ENCODE results near the gene NSG1. TPM values are rescaled to one million over a fixed set of nuclear protein-coding genes. Genes with fewer than 3 reads are reported as not detected.

Gene NSG1
- total and polyA plus RNA-seq, 2 of the 13 experiments (the other 11 are each of a cell fraction or from before 2014, with no cell fraction given): not detected

DNA sequence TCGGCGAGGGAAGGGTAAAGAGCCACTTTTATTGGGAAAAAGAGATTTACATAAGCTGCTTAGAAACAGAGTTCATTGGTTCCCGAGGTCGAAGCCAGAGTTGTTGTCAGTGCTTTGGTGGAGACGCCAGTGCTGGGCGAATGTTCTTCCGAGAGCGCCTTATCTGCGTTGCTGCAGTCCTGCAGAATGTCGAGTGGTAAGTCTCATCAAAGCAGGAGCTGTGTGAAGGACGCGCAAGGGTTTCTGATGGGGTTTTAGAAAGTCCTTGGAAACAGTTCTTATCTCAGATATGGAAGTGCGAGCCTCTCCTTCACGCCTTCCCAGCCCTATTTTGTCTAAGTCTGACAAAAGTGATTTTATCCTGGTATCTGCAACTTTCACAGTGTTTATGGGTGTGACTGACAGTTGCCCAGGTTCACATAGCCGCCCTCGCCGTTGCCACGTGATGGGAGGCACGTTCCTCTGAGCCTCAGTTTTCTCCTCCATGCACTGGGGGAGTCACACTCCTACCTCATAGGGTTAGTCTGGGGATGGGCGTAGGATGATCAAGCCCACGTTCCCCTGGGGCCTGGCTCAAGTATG is 47.3 kb upstream of the NSG1 start:
- peaks cover 27% of the 10 kb centered on the region for H3K4me1 ChIP-seq (ENCODE audit: insufficient read depth, low read length)
- POLR2A ChIA-PET: no interaction called here
- H3K9ac ChIP-seq (ENCODE audit: insufficient read depth, low read depth, low read length): no peak overlapping the region
- no peak overlapping the region for H3K4me2 ChIP-seq (ENCODE audit: low read depth, low read length)
- DNase-seq (ENCODE audit: low spot score): no peak
- H2AFZ ChIP-seq (ENCODE audit: low read length): no peak overlapping the region
- no TSS peak for BruUV-seq (replicated peaks)
- ATAC-seq: no peak
- in situ Hi-C loops (cut with HindIII; ENCODE audit: extremely low pct_ligation_motif_present, low pct_unique_long_range_greater_than_20kb) (loop anchor here (5.0 kb wide), 1 partner anchor 82 kb away; no protein-coding TSS in a partner anchor), intact Hi-C loops (cut with micrococcal nuclease; ENCODE audit: unreplicated experiment) (no loop called here)
- H3K9me3 ChIP-seq (ENCODE audit: low read length): no peaks in the 10 kb centered on the region
- no peak overlapping the region for H3K27ac ChIP-seq (ENCODE audit: extremely low read length, insufficient read depth, low read length)
- no peaks in the 10 kb centered on the region for H4K20me1 ChIP-seq (ENCODE audit: insufficient read depth, low read length)
- no peaks in the 10 kb centered on the region for H3K36me3 ChIP-seq (replicated peaks in 1 of 2; ENCODE audit: control insufficient read depth in 1 of 2, insufficient read depth in 2 of 2, low read length in 2 of 2)
- H3K4me3 ChIP-seq (replicated peaks in 1 of 3; ENCODE audit: insufficient read depth in 1 of 3, low read depth in 2 of 3, low read length in 3 of 3): no peak overlapping the region
- no peak for FAIRE-seq
- CTCF ChIA-PET (ENCODE audit: low intra/inter-chr PET ratio, low total read pairs): no interaction called here
- H3K27me3 ChIP-seq (ENCODE audit: control insufficient read depth in 1 of 2, insufficient read depth in 2 of 2, low read length in 2 of 2): peaks cover 0 to 3% of the 10 kb centered on the region in 2 experiments; a peak in 2 of 5 replicates
- no peak for TF ChIP-seq ARID2 (CRISPR knock-in tag; IDR thresholded peaks at IDR 0.05; ENCODE audit: borderline replicate concordance)
- no peak for TF ChIP-seq MAF1 (CRISPR knock-in tag; IDR thresholded peaks at IDR 0.05; ENCODE audit: borderline replicate concordance)
- TF ChIP-seq RFX5 (IDR thresholded peaks at IDR 0.05; ENCODE audit: low read depth, low read length): peak; percentile 67
- WGBS (ENCODE audit: low lambda C conversion rate): 63% methylated on average over 21 of the region's 21 CpGs
- no peaks in the 10 kb centered on the region for H3K79me2 ChIP-seq (ENCODE audit: insufficient read depth, low read length)

DNA sequence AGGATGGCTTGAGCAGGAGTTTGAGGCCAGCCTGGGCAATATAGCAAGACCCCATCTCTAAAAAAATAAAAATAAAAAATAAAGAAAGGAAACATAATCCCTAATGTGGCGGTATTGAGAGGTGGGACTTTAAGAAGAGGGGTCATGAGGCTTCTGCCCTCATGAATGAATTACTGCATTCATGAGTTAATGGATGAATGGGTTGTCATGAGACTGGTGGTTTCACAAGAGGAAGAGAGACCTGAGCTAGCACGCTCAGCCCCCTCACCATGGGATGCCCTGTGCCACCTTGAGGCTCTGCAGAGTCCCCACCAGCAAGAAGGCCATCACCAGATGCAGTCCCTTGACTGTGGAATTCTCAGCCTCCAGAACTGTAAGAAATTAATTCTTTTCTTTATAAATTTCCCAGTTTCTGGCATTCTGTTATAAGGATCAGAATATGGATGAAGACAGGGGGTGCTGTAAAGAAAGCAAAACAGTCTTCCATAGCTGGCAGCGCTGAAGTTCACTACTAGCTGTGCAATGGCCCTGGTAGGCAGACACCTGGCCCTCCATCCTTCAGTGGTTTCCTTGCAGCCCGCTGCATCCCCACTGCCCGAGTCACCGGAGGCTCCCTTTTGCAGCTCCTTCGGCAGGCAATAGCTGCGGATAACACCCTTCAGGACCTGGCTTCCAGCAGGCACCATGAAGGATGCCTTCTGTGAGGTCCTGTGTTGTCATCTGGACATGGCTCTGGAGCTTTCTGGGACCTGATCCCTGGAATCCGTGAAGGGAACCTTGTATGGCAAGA is 44.8 kb upstream of the NSG1 start:
- H3K79me2 ChIP-seq (ENCODE audit: insufficient read depth, low read length): no peaks in the 10 kb centered on the region
- CTCF ChIA-PET (ENCODE audit: low intra/inter-chr PET ratio, low total read pairs): no interaction called here
- no peak overlapping the region for H3K9ac ChIP-seq (ENCODE audit: insufficient read depth, low read depth, low read length)
- intact Hi-C loops (cut with micrococcal nuclease; ENCODE audit: unreplicated experiment): no loop called here
- POLR2A ChIA-PET: no interaction called here
- DNase-seq (ENCODE audit: low spot score) (no peak), FAIRE-seq (no peak), ATAC-seq (no peak)
- no peaks in the 10 kb centered on the region for H4K20me1 ChIP-seq (ENCODE audit: insufficient read depth, low read length)
- peaks cover 21% of the 10 kb centered on the region for H3K4me1 ChIP-seq (ENCODE audit: insufficient read depth, low read length)
- no peak overlapping the region for H3K4me2 ChIP-seq (ENCODE audit: low read depth, low read length)
- WGBS (ENCODE audit: low lambda C conversion rate): 49% methylated on average over 6 of the region's 9 CpGs
- in situ Hi-C loops (cut with HindIII; ENCODE audit: extremely low pct_ligation_motif_present, low pct_unique_long_range_greater_than_20kb): no loop called here
- H3K4me3 ChIP-seq (replicated peaks in 1 of 3; ENCODE audit: insufficient read depth in 1 of 3, low read depth in 2 of 3, low read length in 3 of 3): no peak overlapping the region
- peaks cover 0 to 3% of the 10 kb centered on the region in 2 experiments; a peak in 2 of 5 replicates for H3K27me3 ChIP-seq (ENCODE audit: control insufficient read depth in 1 of 2, insufficient read depth in 2 of 2, low read length in 2 of 2)
- no peak overlapping the region for H2AFZ ChIP-seq (ENCODE audit: low read length)
- H3K36me3 ChIP-seq (replicated peaks in 1 of 2; ENCODE audit: control insufficient read depth in 1 of 2, insufficient read depth in 2 of 2, low read length in 2 of 2): no peaks in the 10 kb centered on the region
- BruUV-seq (replicated peaks): no TSS peak
- H3K9me3 ChIP-seq (ENCODE audit: low read length): no peaks in the 10 kb centered on the region
- no peak overlapping the region for H3K27ac ChIP-seq (ENCODE audit: extremely low read length, insufficient read depth, low read length)
- TF ChIP-seq HNRNPH1 (optimal IDR thresholded peaks at IDR 0.05; ENCODE audit: low read depth, low read length) (no peak), ZMYM4 (CRISPR knock-in tag; IDR thresholded peaks at IDR 0.05) (no peak), ATF1 (CRISPR knock-in tag; IDR thresholded peaks at IDR 0.05) (no peak), RFX3 (CRISPR knock-in tag; IDR thresholded peaks at IDR 0.05) (no peak), NCOA2 (CRISPR knock-in tag; IDR thresholded peaks at IDR 0.05) (no peak), REL (CRISPR knock-in tag; conservative IDR thresholded peaks at IDR 0.05) (no peak), ONECUT2 (CRISPR knock-in tag; IDR thresholded peaks at IDR 0.05) (no peak), ZNF263 (CRISPR knock-in tag; IDR thresholded peaks at IDR 0.05) (no peak), TMF1 (CRISPR knock-in tag; IDR thresholded peaks at IDR 0.05; ENCODE audit: low read depth) (no peak)
- TF ChIP-seq, protein P1, sequence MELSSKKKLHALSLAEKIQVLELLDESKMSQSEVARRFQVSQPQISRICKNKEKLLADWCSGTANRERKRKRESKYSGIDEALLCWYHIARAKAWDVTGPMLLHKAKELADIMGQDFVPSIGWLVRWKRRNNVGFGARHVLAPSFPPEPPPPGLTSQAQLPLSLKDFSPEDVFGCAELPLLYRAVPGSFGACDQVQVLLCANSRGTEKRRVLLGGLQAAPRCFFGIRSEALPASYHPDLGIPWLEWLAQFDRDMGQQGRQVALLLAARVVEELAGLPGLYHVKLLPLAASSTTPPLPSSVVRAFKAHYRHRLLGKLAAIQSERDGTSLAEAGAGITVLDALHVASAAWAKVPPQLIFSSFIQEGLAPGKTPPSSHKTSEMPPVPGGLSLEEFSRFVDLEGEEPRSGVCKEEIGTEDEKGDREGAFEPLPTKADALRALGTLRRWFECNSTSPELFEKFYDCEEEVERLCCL (CRISPR knock-in tag; IDR thresholded peaks at IDR 0.05; ENCODE audit: borderline replicate concordance): no peak
- TF ChIP-seq, protein P2, sequence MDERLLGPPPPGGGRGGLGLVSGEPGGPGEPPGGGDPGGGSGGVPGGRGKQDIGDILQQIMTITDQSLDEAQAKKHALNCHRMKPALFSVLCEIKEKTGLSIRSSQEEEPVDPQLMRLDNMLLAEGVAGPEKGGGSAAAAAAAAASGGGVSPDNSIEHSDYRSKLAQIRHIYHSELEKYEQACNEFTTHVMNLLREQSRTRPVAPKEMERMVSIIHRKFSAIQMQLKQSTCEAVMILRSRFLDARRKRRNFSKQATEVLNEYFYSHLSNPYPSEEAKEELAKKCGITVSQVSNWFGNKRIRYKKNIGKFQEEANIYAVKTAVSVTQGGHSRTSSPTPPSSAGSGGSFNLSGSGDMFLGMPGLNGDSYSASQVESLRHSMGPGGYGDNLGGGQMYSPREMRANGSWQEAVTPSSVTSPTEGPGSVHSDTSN (CRISPR knock-in tag; IDR thresholded peaks at IDR 0.05): no peak
- TF ChIP-seq, protein P3, sequence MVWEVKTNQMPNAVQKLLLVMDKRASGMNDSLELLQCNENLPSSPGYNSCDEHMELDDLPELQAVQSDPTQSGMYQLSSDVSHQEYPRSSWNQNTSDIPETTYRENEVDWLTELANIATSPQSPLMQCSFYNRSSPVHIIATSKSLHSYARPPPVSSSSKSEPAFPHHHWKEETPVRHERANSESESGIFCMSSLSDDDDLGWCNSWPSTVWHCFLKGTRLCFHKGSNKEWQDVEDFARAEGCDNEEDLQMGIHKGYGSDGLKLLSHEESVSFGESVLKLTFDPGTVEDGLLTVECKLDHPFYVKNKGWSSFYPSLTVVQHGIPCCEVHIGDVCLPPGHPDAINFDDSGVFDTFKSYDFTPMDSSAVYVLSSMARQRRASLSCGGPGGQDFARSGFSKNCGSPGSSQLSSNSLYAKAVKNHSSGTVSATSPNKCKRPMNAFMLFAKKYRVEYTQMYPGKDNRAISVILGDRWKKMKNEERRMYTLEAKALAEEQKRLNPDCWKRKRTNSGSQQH (CRISPR knock-in tag; IDR thresholded peaks at IDR 0.05; ENCODE audit: low read depth): no peak

All from HepG2 (cell line).